GM18867 (cell line): ENCODE data around the gene OAS3.
"Not testable (repeated sequence)": the region's sequence is repeated elsewhere in the genome, so short reads cannot be mapped to it uniquely, and the experiment has no call there.

Source experiments
- ATAC-seq: cut with Tn5 transposase; IDR thresholded peaks from one replicate; pipeline ENCODE4 v1.9.1; 2021; ENCODE audit warnings: mild to moderate bottlenecking, moderate library complexity; ENCODE audit not compliant: unreplicated experiment

OAS3 gene

DNA sequence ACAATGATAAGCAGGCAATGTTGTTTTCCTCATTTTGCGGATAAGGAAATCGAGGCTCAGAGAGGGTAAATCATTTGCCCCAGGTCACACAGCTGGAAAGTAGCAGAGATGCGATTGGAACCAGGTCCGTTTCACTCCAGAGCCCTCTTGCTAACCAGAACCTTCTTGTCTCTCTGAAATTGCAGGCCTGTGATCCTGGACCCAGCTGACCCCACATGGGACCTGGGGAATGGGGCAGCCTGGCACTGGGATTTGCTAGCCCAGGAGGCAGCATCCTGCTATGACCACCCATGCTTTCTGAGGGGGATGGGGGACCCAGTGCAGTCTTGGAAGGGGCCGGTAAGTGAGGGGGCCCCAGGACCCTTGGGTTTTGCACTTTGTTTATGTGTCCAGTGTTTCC lies 9.5 kb downstream of the OAS3 start:
- no peak for ATAC-seq

DNA sequence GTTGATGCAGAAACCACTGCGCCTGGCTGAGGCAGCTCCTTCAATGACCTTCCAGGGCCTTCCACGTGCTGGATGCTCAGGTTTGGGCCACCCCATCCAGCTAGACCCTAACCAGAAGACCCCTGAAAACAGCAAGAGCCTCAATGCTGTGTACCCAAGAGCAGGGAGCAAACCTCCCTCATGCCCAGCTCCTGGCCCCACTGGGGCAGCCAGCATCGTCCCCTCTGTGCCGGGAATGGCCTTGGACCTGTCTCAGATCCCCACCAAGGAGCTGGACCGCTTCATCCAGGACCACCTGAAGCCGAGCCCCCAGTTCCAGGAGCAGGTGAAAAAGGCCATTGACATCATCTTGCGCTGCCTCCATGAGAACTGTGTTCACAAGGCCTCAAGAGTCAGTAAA lies 10.5 kb downstream of the OAS3 start:
- no peak for ATAC-seq

GRCh38 chr12:112950701-112951100 lies 12.4 kb downstream of the OAS3 start:
- ATAC-seq: no peak

GRCh38 chr12:112957125-112957524 lies 18.9 kb downstream of the OAS3 start:
- not testable (repeated sequence) for ATAC-seq

DNA sequence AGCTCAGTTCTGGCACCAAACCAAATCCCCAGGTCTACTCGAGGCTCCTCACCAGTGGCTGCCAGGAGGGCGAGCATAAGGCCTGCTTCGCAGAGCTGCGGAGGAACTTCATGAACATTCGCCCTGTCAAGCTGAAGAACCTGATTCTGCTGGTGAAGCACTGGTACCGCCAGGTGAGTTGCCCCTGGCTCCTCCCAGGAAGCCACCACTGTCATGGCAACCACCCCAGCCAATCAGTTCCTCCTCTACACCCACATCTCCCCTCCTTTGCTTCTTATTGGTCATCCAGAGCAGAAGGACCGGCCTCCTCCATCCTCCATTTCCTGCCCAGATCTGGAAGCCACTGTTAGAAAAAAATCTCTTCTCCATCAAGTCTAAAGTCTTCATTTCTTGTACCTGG lies 22.8 kb downstream of the OAS3 start:
- ATAC-seq: no peak

DNA sequence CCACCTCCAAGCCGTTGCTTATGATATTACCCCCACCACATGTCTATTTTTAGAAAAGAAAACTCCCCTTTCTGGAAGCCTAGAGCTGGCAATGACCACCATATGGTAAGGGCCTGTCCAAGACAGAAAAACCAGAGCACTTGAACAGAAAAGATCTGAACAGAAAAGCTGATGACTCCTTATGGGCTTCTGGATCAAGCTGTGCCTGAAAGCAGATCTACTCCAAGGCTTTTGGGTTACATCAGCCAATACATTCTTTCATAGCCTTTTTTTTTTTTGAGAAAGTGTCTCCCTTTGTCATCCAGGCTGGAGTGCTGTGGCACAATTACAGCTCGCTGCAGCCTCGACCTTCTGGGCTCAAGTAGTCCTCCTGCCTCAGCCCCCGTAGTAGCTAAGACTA lies 23.3 kb downstream of the OAS3 start:
- no peak for ATAC-seq

GRCh38 chr12:112962561-112962960 lies 24.3 kb downstream of the OAS3 start:
- no peak for ATAC-seq

GRCh38 chr12:112963227-112963861 lies 25.1 kb downstream of the OAS3 start:
- ATAC-seq: no peak

- ATAC-seq: no peak
Measured at GRCh38 chr12:112964067-112964670, 25.9 kb downstream of the OAS3 start.

DNA sequence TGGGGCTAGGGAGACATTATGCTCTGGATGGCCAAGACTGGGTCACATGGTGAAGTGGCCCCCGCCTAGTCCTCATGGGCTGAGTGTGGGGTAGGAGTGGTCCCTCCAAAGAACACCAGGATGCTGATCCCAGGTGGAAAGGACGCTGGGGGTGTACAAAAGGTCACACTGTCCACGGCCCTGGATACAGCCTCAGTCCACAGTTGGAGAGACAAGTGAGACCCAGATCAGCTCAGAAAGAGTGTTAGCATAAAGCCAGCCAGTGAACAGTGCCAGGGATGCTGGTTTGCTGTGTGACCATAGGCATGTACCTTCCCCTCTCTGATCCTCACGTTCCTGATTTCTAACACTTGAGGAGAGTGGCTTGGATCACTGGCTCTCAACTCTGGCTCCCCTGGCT lies 26.6 kb downstream of the OAS3 start:
- no peak for ATAC-seq

DNA sequence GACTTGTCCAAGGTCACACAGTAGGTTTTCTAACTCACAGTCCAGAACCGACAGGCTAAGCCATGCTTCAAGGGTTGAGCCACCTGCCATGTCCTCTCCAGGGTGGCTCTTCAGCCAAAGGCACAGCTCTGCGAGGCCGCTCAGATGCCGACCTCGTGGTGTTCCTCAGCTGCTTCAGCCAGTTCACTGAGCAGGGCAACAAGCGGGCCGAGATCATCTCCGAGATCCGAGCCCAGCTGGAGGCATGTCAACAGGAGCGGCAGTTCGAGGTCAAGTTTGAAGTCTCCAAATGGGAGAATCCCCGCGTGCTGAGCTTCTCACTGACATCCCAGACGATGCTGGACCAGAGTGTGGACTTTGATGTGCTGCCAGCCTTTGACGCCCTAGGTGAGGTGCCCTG lies 27.4 kb downstream of the OAS3 start:
- ATAC-seq: no peak

DNA sequence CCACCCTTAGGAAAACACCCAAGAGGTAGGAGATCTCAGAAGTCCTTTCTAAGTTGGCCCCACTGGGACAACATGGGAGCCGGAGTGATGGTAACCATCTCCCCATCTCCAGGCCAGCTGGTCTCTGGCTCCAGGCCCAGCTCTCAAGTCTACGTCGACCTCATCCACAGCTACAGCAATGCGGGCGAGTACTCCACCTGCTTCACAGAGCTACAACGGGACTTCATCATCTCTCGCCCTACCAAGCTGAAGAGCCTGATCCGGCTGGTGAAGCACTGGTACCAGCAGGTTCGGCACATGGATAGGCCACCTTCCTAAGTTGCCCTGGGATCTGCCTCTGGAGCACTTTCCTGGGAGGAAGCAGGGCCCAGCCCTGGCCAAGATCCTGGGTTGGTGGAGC lies 29.0 kb downstream of the OAS3 start:
- ATAC-seq: no peak

DNA sequence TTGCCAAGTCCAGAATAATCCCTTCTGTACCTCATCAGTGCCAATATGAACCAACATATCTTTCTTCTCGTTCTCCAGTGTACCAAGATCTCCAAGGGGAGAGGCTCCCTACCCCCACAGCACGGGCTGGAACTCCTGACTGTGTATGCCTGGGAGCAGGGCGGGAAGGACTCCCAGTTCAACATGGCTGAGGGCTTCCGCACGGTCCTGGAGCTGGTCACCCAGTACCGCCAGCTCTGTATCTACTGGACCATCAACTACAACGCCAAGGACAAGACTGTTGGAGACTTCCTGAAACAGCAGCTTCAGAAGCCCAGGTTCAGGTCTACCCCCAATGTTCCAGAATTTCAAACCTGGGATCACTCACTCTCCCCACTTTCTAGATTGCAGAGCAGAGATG lies 29.6 kb downstream of the OAS3 start:
- ATAC-seq: no peak

- no peak for ATAC-seq
Measured at GRCh38 chr12:112969547-112970306, 31.5 kb downstream of the OAS3 start.

DNA sequence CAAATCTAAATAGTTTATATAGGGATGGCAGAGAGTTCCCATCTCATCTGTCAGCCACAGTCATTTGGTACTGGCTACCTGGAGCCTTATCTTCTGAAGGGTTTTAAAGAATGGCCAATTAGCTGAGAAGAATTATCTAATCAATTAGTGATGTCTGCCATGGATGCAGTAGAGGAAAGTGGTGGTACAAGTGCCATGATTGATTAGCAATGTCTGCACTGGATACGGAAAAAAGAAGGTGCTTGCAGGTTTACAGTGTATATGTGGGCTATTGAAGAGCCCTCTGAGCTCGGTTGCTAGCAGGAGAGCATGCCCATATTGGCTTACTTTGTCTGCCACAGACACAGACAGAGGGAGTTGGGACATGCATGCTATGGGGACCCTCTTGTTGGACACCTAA lies 32.1 kb downstream of the OAS3 start:
- no peak for ATAC-seq

GRCh38 chr12:112971248-112971647 lies 33.0 kb downstream of the OAS3 start:
- no peak for ATAC-seq

- no peak for ATAC-seq
Measured at GRCh38 chr12:112973011-112973735, 34.9 kb downstream of the OAS3 start.

DNA sequence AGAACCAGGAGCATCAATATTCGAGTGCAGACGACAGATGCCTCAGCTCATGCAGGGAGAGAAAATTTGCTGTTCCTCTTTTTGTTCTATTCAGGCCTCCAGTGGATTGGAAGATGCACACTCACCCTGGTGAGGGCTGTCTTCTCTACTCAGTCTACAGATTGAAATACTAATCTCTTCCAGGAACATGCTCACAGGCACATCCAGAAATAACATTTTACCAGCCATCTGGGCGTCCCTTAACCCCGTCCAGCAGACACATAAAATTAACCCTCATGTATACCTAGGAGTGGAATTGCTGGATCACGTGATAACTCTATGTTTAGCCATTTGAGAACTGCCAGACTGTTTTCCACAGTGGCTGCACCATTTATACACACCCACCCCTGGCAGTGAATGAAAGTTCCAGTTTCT lies 35.6 kb downstream of the OAS3 start:
- no peak for ATAC-seq

DNA sequence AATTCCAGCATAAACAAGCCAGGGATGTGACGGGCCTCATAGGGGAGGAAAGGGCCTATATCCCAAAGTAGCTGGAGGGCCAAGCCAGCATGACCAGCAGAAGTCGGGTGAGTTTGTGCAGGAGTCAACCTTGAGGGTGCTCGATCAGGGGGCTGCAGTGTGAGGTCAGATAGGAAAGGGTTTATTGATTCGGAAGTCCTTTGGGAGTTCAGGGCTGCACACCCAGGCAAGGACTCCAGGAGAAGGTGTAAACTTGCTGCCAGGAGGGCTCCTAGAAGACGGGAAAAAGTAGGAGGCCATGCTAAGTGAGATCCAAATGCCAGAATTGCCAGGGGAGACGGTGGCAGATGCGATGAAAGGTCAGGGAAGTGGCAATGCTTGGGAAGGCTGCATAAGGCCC lies 36.6 kb downstream of the OAS3 start:
- no peak for ATAC-seq

DNA sequence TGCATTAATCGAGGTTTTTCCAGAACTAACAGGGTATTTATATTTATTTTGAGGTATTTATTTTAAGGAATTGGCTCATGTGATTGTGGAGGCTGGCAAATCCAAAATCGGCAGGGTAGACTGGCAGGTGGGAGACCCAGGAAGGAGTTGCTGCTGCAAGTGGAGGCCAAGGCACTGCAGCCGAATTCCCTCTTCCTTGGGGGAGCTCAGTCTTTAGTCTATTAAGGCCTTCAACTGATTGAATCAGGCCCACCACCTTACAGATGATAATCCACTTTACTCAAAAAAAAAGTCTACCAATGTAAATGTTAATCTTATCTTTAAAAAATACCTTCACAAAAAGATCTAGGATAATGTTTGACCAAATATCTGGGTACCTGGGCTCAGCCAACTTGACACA lies 38.9 kb downstream of the OAS3 start:
- ATAC-seq: no peak

- ATAC-seq: peak; percentile 5
Measured at GRCh38 chr12:112977641-112978040, 39.4 kb downstream of the OAS3 start.
